Measurements from ENCODE around the gene IL1RAP.
"Not testable (repeated sequence)": the region's sequence is repeated elsewhere in the genome, so short reads cannot be mapped to it uniquely, and the experiment has no call there.

DNA sequence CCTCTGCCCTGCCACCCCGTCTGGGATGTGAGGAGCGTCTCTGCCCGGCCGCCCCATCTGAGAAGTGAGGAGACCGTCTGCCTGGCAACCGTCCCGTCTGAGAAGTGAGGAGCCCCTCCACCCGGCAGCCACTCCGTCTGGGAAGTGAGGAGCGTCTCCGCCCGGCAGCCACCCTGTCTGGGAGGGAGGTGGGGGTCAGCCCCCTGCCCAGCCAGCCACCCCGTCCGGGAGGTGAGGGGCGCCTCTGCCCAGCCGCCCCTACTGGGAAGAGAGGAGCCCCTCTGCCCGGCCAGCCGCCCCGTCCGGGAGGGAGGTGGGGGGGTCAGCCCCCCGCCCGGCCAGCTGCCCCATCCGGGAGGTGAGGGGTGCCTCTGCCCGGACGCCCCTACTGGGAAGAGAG is 40.6 kb upstream of the IL1RAP start:
- not testable (repeated sequence) for TF ChIP-seq POLR2AphosphoS5 (IDR thresholded peaks at IDR 0.05; ENCODE audit: insufficient read depth, low read depth, low read length); MAX (IDR thresholded peaks at IDR 0.05; ENCODE audit: insufficient read depth, insufficient read length); POLR2A (IDR thresholded peaks at IDR 0.05; ENCODE audit: low read depth, low read length)
- TF ChIP-seq, protein P1, sequence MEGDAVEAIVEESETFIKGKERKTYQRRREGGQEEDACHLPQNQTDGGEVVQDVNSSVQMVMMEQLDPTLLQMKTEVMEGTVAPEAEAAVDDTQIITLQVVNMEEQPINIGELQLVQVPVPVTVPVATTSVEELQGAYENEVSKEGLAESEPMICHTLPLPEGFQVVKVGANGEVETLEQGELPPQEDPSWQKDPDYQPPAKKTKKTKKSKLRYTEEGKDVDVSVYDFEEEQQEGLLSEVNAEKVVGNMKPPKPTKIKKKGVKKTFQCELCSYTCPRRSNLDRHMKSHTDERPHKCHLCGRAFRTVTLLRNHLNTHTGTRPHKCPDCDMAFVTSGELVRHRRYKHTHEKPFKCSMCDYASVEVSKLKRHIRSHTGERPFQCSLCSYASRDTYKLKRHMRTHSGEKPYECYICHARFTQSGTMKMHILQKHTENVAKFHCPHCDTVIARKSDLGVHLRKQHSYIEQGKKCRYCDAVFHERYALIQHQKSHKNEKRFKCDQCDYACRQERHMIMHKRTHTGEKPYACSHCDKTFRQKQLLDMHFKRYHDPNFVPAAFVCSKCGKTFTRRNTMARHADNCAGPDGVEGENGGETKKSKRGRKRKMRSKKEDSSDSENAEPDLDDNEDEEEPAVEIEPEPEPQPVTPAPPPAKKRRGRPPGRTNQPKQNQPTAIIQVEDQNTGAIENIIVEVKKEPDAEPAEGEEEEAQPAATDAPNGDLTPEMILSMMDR (IDR thresholded peaks at IDR 0.05; ENCODE audit: extremely low read depth in 1 of 2, insufficient read depth in 1 of 2, low read depth in 1 of 2, low read length in 2 of 2): not testable (repeated sequence)

Measured in endothelial cell of umbilical vein (primary cell).